Endothelial cell of umbilical vein (primary cell): ENCODE measurements around the gene TRPM8. TPM values are rescaled to one million over a fixed set of nuclear protein-coding genes. Genes with fewer than 3 reads are reported as not detected.

ENCODE experiments used
- BruUV-seq: library from RNA; stranded (reverse); fragments of 400-500 nt; replicated peaks from 2 replicates; lab custom pipeline; 2021; lab: Mats Ljungman, UMichigan
- CTCF ChIA-PET: fragments of 300-600, 350-600 bp; sonication (Branson Sonifier 250); formaldehyde crosslinking; loops from one replicate; lab custom pipeline; 2021; ENCODE audit warnings: antibody characterized with exemption, inconsistent platforms; lab: Charles Lee
- POLR2A ChIA-PET: fragments of 300-600, 350-600 bp; sonication (Branson Sonifier 250); formaldehyde crosslinking; loops from one replicate; lab custom pipeline; 2021; ENCODE audit warnings: antibody characterized with exemption, inconsistent platforms; lab: Charles Lee
- DNase-seq: peaks from one replicate; pipeline ENCODE4 v3.0.0-alpha.2; 2011; ENCODE audit warnings: low read depth, low spot score
- FAIRE-seq: peaks from 2 replicates; lab custom pipeline; 2011; peaks lifted over from hg19 to GRCh38; lab: Jason Lieb, UNC
- H2AFZ ChIP-seq: 2 replicates; pipeline ENCODE4 v1.6.0; 2012; ENCODE audit warnings: low read depth, low read length, control low read depth, inconsistent platforms
- H3K27ac ChIP-seq: 2 replicates; pipeline ENCODE4 v1.5.1; 2011; ENCODE audit warnings: low read depth, mild to moderate bottlenecking, control low read depth, low read length, moderate library complexity; ENCODE audit not compliant: insufficient read depth
- H3K27me3 ChIP-seq, 2 experiments: 2 replicates each; pipeline versions ENCODE4 v1.6.0 to v1.6.1; 2011; ENCODE audit warnings: low read length in 2 of 2, mixed read lengths in 1 of 2; ENCODE audit not compliant: control insufficient read depth in 2 of 2, insufficient read depth in 2 of 2
- H3K36me3 ChIP-seq, 2 experiments: 2 replicates in 1 of 2; 3 replicates in 1 of 2; pipeline ENCODE4 v1.5.1; 2011; ENCODE audit warnings: low read length in 2 of 2, mild to moderate bottlenecking in 1 of 2, moderate library complexity in 1 of 2; ENCODE audit not compliant: control insufficient read depth in 2 of 2, insufficient read depth in 2 of 2; ENCODE audit errors: extremely low read depth in 1 of 2
- H3K4me1 ChIP-seq: 3 replicates; pipeline ENCODE4 v1.5.1; 2011; ENCODE audit warnings: mild to moderate bottlenecking, low read length; ENCODE audit not compliant: control insufficient read depth, insufficient read depth; ENCODE audit errors: extremely low read depth
- H3K4me2 ChIP-seq: 2 replicates; pipeline ENCODE4 v1.6.1; 2011; ENCODE audit warnings: low read length, control low read depth, mixed read lengths; ENCODE audit not compliant: insufficient read depth
- H3K4me3 ChIP-seq, 3 experiments: fragments of 200-600 bp in 1 of 3; sonication (generic), shearing (Covaris generic) in 1 of 3; replicated peaks in 1 of 3; 2 replicates each; pipeline ENCODE4 v1.5.1; 2011 to 2016; ENCODE audit warnings: control low read depth in 3 of 3, low read length in 3 of 3, mild to moderate bottlenecking in 2 of 3, inconsistent platforms in 1 of 3, low read depth in 1 of 3, moderate library complexity in 1 of 3; ENCODE audit not compliant: insufficient read depth in 1 of 3
- H3K79me2 ChIP-seq: 2 replicates; pipeline ENCODE4 v1.6.0; 2012; ENCODE audit warnings: low read length, inconsistent platforms; ENCODE audit not compliant: control insufficient read depth, insufficient read depth
- H3K9ac ChIP-seq: replicated peaks from 2 replicates; pipeline ENCODE3; 2011; ENCODE audit warnings: low read length, control low read depth; ENCODE audit not compliant: insufficient read depth; ENCODE audit errors: extremely low read depth
- H3K9me1 ChIP-seq: replicated peaks from 3 replicates; pipeline ENCODE4 v1.6.0; 2011; ENCODE audit warnings: mild to moderate bottlenecking, low read length; ENCODE audit not compliant: control insufficient read depth, insufficient read depth; ENCODE audit errors: extremely low read depth
- H3K9me3 ChIP-seq: replicated peaks from 2 replicates; pipeline ENCODE4 v1.5.1; 2012; ENCODE audit warnings: low read length, inconsistent platforms; ENCODE audit not compliant: control insufficient read depth, insufficient read depth
- H4K20me1 ChIP-seq: replicated peaks from 2 replicates; pipeline ENCODE3; 2011; ENCODE audit warnings: mild to moderate bottlenecking, low read length; ENCODE audit not compliant: control insufficient read depth, insufficient read depth; ENCODE audit errors: extremely low read depth
- EZH2 ChIP-seq: IDR thresholded peaks from 2 replicates; pipeline ENCODE4 v1.6.1; 2012; ENCODE audit warnings: borderline replicate concordance, low read depth, mild to moderate bottlenecking, moderate library complexity, low read length, inconsistent platforms; ENCODE audit not compliant: severe bottlenecking
- FOS ChIP-seq: IDR thresholded peaks from 2 replicates; pipeline ENCODE4 v1.6.1; 2011; ENCODE audit warnings: mild to moderate bottlenecking, low read length, moderate library complexity, borderline replicate concordance; ENCODE audit not compliant: insufficient read depth
- JUN ChIP-seq: IDR thresholded peaks from 2 replicates; pipeline ENCODE4 v1.6.1; 2011; ENCODE audit warnings: borderline replicate concordance, low read depth; ENCODE audit not compliant: insufficient read length, insufficient read depth
- POLR2AphosphoS5 ChIP-seq: IDR thresholded peaks from 2 replicates; pipeline ENCODE4 v1.6.1; 2012; ENCODE audit warnings: low read depth, mild to moderate bottlenecking, control low read depth, low read length, moderate library complexity; ENCODE audit not compliant: insufficient read depth
- dilution Hi-C: fragments of 300-500 bp; cut with MboI; formaldehyde crosslinking; loops from one replicate; pipeline ENCODE4 v1.15.0; 2019; ENCODE audit warnings: low sequenced_read_pairs; ENCODE audit not compliant: extremely low pct_ligation_motif_present
- intact Hi-C: fragments of 100-400 bp; cut with micrococcal nuclease; formaldehyde crosslinking; loops from one replicate; pipeline ENCODE4 v1.10.0; 2022
- polyA plus RNA-seq, 4 experiments: library from polyadenylated mRNA; depleted of rRNA in 3 of 4; stranded (reverse) in 3 of 4; unstranded in 1 of 4; fragments of >200 nt; gene quantifications; 2 replicates each; pipeline versions ENCODE4 v1.2.1 to v1.2.3, GENCODE V29; 2011 to 2012; ENCODE audit warnings: missing spikeins in 1 of 4
- total RNA-seq: library from RNA; stranded (reverse); gene quantifications from 2 replicates; pipeline ENCODE4 v1.2.3, GENCODE V29; 2021
- TF ChIP-seq, protein P1 (sequence below), 2 donors: IDR thresholded peaks; 1 replicate in 1 of 2; 2 replicates in 1 of 2; pipeline ENCODE4 v1.5.1; 2011; ENCODE audit warnings: low read length in 2 of 2, mild to moderate bottlenecking in 2 of 2, moderate library complexity in 2 of 2, control low read depth in 1 of 2, inconsistent platforms in 1 of 2, low read depth in 1 of 2; ENCODE audit not compliant: insufficient read depth in 1 of 2; ENCODE audit errors: extremely low read depth in 1 of 2
- TF ChIP-seq, protein P2 (sequence below): IDR thresholded peaks from 2 replicates; pipeline ENCODE4 v1.6.1; 2011; ENCODE audit not compliant: insufficient read depth, insufficient read length

Gene TRPM8
- total and polyA plus RNA-seq, 2 donors (not counting 3 experiments of a cell fraction or from before 2014, with no cell fraction given), result not detected

DNA sequence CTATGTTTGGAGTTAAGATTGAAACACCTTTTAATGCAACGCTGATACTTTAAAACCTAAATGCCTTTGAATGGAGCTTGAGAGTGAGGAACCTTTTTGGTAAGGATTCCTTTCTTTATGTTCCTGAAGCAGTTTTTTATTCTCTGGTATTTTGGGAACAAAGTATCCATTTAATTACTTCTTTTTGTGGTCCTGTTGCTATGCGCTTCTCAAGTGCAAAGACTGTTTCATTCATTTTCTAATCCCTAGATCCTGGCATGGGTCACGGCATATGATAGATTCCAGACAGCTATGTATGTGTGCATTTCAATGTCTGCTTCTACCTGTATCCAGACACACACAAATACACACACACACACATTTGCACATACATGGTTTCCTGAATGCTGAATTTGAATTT is 28.0 kb downstream of the TRPM8 start:
- H3K79me2 ChIP-seq, result no peaks in the 10 kb centered on the region
- H3K4me3 ChIP-seq, result no peak overlapping the region
- no peak overlapping the region for H3K27ac ChIP-seq
- FAIRE-seq, result no peak
- H3K9ac ChIP-seq, result no peak overlapping the region
- POLR2A ChIA-PET, result no interaction called here
- no peaks in the 10 kb centered on the region for H3K36me3 ChIP-seq
- H3K4me2 ChIP-seq, result no peak overlapping the region
- no peaks in the 10 kb centered on the region for H3K27me3 ChIP-seq
- DNase-seq, result no peak
- no TSS peak for BruUV-seq
- H3K9me1 ChIP-seq, result no peaks in the 10 kb centered on the region
- no peaks in the 10 kb centered on the region for H3K4me1 ChIP-seq
- intact Hi-C loops (no loop called here), dilution Hi-C loops (no loop called here)
- H2AFZ ChIP-seq, result no peak overlapping the region
- CTCF ChIA-PET, result no interaction called here
- no peak for TF ChIP-seq POLR2AphosphoS5
- no peaks in the 10 kb centered on the region for H4K20me1 ChIP-seq
- H3K9me3 ChIP-seq, result no peaks in the 10 kb centered on the region

DNA sequence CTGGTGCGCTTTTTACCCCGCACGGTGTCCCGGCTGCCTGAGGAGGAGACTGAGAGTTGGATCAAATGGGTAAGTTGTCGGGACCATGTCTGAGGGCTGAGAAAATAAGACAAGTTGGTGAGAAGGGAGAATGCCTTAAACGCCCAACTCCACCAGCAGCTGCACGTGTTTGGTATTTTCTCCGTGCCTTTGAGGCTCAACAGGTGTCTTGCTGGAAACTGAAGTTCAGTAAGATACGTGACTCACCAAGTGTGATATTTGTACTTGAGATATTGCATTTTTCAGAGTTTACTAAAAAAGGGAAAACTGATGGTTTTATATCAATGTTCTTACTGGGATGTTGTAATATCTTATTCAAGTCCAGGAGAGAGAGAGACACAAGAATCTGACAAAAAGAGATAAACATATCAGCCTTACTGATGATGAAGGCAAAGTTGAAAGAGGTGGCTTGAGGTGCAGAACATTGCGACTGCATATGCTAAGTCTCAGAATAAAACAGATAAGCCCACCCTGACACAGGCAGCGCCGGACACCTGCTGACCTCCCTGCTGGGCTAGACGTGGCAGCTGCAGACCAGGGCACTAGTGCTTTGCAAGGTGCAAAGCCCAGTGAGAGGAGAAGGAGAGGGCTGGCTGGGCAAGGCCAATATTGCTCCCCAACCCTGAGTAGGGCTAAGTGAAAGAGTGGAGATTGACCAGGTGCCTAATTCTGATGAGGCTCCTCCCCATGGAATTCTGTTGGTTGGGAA is 33.1 kb downstream of the TRPM8 start:
- dilution Hi-C loops (no loop called here), intact Hi-C loops (no loop called here)
- Histone ChIP-seq H3K27me3 (no peaks in the 10 kb centered on the region), H3K9ac (no peak overlapping the region), H3K9me3 (no peaks in the 10 kb centered on the region), H4K20me1 (no peaks in the 10 kb centered on the region), H3K9me1 (no peaks in the 10 kb centered on the region), H2AFZ (no peak overlapping the region), H3K4me1 (no peaks in the 10 kb centered on the region), H3K36me3 (no peaks in the 10 kb centered on the region), H3K4me2 (no peak overlapping the region), H3K27ac (no peak overlapping the region), H3K79me2 (no peaks in the 10 kb centered on the region), H3K4me3 (no peak overlapping the region)
- no peak for DNase-seq
- ChIA-PET CTCF (no interaction called here), POLR2A (no interaction called here)
- no peak for FAIRE-seq
- TF ChIP-seq EZH2 (no peak), JUN (no peak), FOS (no peak), POLR2AphosphoS5 (no peak)
- TF ChIP-seq, protein P1, sequence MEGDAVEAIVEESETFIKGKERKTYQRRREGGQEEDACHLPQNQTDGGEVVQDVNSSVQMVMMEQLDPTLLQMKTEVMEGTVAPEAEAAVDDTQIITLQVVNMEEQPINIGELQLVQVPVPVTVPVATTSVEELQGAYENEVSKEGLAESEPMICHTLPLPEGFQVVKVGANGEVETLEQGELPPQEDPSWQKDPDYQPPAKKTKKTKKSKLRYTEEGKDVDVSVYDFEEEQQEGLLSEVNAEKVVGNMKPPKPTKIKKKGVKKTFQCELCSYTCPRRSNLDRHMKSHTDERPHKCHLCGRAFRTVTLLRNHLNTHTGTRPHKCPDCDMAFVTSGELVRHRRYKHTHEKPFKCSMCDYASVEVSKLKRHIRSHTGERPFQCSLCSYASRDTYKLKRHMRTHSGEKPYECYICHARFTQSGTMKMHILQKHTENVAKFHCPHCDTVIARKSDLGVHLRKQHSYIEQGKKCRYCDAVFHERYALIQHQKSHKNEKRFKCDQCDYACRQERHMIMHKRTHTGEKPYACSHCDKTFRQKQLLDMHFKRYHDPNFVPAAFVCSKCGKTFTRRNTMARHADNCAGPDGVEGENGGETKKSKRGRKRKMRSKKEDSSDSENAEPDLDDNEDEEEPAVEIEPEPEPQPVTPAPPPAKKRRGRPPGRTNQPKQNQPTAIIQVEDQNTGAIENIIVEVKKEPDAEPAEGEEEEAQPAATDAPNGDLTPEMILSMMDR (IDR thresholded peaks at IDR 0.05; ENCODE audit: extremely low read depth in 1 of 2, insufficient read depth in 1 of 2, low read depth in 1 of 2, low read length in 2 of 2), result no peak
- TF ChIP-seq, protein P2, sequence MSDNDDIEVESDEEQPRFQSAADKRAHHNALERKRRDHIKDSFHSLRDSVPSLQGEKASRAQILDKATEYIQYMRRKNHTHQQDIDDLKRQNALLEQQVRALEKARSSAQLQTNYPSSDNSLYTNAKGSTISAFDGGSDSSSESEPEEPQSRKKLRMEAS, result no peak
- no TSS peak for BruUV-seq
